A549 (cell line): Measurements from ENCODE around the gene IP6K1. TPM values are rescaled to one million over a fixed set of nuclear protein-coding genes. Genes with fewer than 3 reads are reported as not detected.

Experiments
- ATAC-seq, 2 experiments: fragments of 200-7000 bp in 1 of 2; fragments of >200 bp in 1 of 2; cut with Nextera tagmentation in 1 of 2; cut with Tn5 transposase in 1 of 2; 3 replicates each; pipeline versions ENCODE4 v1.8.0 to v1.9.1; 2018 to 2020; ENCODE audit warnings: mild to moderate bottlenecking in 1 of 2, moderate library complexity in 1 of 2
- CTCF ChIA-PET: fragments of 300-600 bp; sonication (Branson Sonifier 250); formaldehyde crosslinking; extraction: SDS; loops from one replicate; lab custom pipeline; 2021; ENCODE audit warnings: antibody characterized with exemption, inconsistent platforms; lab: Yijun Ruan, JAX
- POLR2A ChIA-PET: fragments of 350-600 bp; formaldehyde crosslinking; extraction: SDS; loops from one replicate; lab custom pipeline; 2021; ENCODE audit warnings: antibody characterized with exemption, inconsistent platforms; lab: Yijun Ruan, JAX
- DNase-seq, 2 experiments: peaks; one replicate each; pipeline versions ENCODE4 v3.0.0 to v3.0.0-alpha.2; 2011 to 2016; ENCODE audit warnings: low read depth in 1 of 2, low spot score in 1 of 2
- FAIRE-seq: peaks from 2 replicates; lab custom pipeline; 2011; peaks lifted over from hg19 to GRCh38; lab: Jason Lieb, UNC
- H3K27ac ChIP-seq, 2 experiments: fragments of >200 bp; sonication (Bioruptor Twin); formaldehyde crosslinking; 3 replicates each; pipeline ENCODE4 v1.5.1; 2016 to 2017
- H3K4me1 ChIP-seq: fragments of >200 bp; sonication (Bioruptor Twin); formaldehyde crosslinking; 3 replicates; pipeline ENCODE4 v1.6.1; 2016
- H3K4me2 ChIP-seq: fragments of >200 bp; sonication (Bioruptor Twin); formaldehyde crosslinking; 3 replicates; pipeline ENCODE4 v1.6.1; 2016
- H3K4me3 ChIP-seq: fragments of >200 bp; sonication (Bioruptor Twin); formaldehyde crosslinking; 3 replicates; pipeline ENCODE4 v1.5.1; 2016
- H3K9me3 ChIP-seq: fragments of >200 bp; sonication (Bioruptor Twin); formaldehyde crosslinking; 3 replicates; pipeline ENCODE4 v1.6.1; 2016
- CBX8 ChIP-seq: fragments of 200-600 bp; sonication (generic); IDR thresholded peaks from 2 replicates; pipeline ENCODE4 v1.6.1; 2016
- EHF ChIP-seq: fragments of 250-450 bp; sonication (Bioruptor Pico); IDR thresholded peaks from 2 replicates; pipeline ENCODE4 v1.5.0; 2020; ENCODE audit warnings: mild to moderate bottlenecking
- EP300 ChIP-seq, 2 experiments: fragments of >200 bp; sonication (Bioruptor Twin); formaldehyde crosslinking; IDR thresholded peaks; 2 replicates in 1 of 2; 3 replicates in 1 of 2; pipeline ENCODE4 v1.6.1; 2016 to 2017
- FOSL2 ChIP-seq, 2 experiments: fragments of 450-650 bp in 1 of 2; fragments of >200 bp in 1 of 2; sonication (Bioruptor Twin) in 1 of 2; formaldehyde crosslinking; IDR thresholded peaks; 2 replicates each; pipeline versions ENCODE4 v1.5.0 to v1.6.1; 2016 to 2020; ENCODE audit warnings: mild to moderate bottlenecking in 1 of 2, moderate library complexity in 1 of 2
- GATA3 ChIP-seq: IDR thresholded peaks from 2 replicates; pipeline ENCODE4 v1.6.1; 2012; ENCODE audit warnings: borderline replicate concordance
- HEYL ChIP-seq: fragments of 250-450 bp; sonication (Bioruptor Pico); IDR thresholded peaks from 2 replicates; pipeline ENCODE4 v1.8.0; 2021; ENCODE audit warnings: mild to moderate bottlenecking, moderate library complexity
- HOXB5 ChIP-seq: fragments of 250-450 bp; sonication (Bioruptor Pico); IDR thresholded peaks from 2 replicates; pipeline ENCODE4 v1.5.0; 2020; ENCODE audit warnings: mild to moderate bottlenecking, moderate library complexity
- JUNB ChIP-seq: fragments of >200 bp; sonication (Bioruptor Twin); formaldehyde crosslinking; IDR thresholded peaks from 2 replicates; pipeline ENCODE4 v1.6.1; 2016
- KDM1A ChIP-seq: fragments of 200-600 bp; sonication (generic); IDR thresholded peaks from 2 replicates; pipeline ENCODE4 v1.6.1; 2016; ENCODE audit warnings: low read depth, mild to moderate bottlenecking
- MAFK ChIP-seq: fragments of 450-650 bp; IDR thresholded peaks from 2 replicates; pipeline ENCODE4 v1.6.1; 2014; ENCODE audit not compliant: partially characterized antibody
- MYC ChIP-seq: IDR thresholded peaks from 2 replicates; pipeline ENCODE4 v1.6.1; 2012; ENCODE audit warnings: mild to moderate bottlenecking, inconsistent platforms, low read length, improper control_type of control experiment, borderline replicate concordance
- NFE2L2 ChIP-seq: fragments of 150-350 bp; conservative IDR thresholded peaks from 2 replicates; pipeline ENCODE4 v1.6.1; 2014; ENCODE audit warnings: low read length
- NPAS2 ChIP-seq: fragments of 250-450 bp; sonication (Bioruptor Pico); IDR thresholded peaks from 2 replicates; pipeline ENCODE4 v1.8.0; 2022; ENCODE audit warnings: mild to moderate bottlenecking, moderate library complexity, borderline replicate concordance
- NR3C1 ChIP-seq: fragments of >200 bp; sonication (Bioruptor Twin); formaldehyde crosslinking; IDR thresholded peaks from 3 replicates; pipeline ENCODE4 v1.6.1; 2017
- POLR2A ChIP-seq: IDR thresholded peaks from 2 replicates; pipeline ENCODE4 v1.6.1; 2012; ENCODE audit warnings: mild to moderate bottlenecking, low read length
- RARB ChIP-seq: fragments of 250-450 bp; sonication (Bioruptor Pico); IDR thresholded peaks from 2 replicates; pipeline ENCODE4 v1.8.0; 2021; ENCODE audit warnings: mild to moderate bottlenecking, moderate library complexity
- RCOR1 ChIP-seq: fragments of 150-350 bp; IDR thresholded peaks from 2 replicates; pipeline ENCODE4 v1.6.1; 2014; ENCODE audit warnings: antibody characterized with exemption, low read length, low read depth
- RNF2 ChIP-seq: fragments of 200-600 bp; sonication (generic); IDR thresholded peaks from 2 replicates; pipeline ENCODE4 v1.6.1; 2016; ENCODE audit warnings: low read depth, mild to moderate bottlenecking, antibody characterized with exemption, moderate library complexity, borderline replicate concordance
- ZFP36 ChIP-seq: fragments of 450-650 bp; IDR thresholded peaks from 2 replicates; pipeline ENCODE4 v1.6.1; 2014; ENCODE audit warnings: borderline replicate concordance; ENCODE audit not compliant: partially characterized antibody
- ZSCAN20 ChIP-seq: fragments of 250-450 bp; sonication (Bioruptor Pico); IDR thresholded peaks from 2 replicates; pipeline ENCODE4 v1.8.0; 2022; ENCODE audit warnings: mild to moderate bottlenecking, moderate library complexity
- WGBS: methylation state at CpG from one replicate; pipeline ENCODE4 v1.1.6; 2017; ENCODE audit errors: missing lambda C conversion rate; 5-methylcytosine and 5-hydroxymethylcytosine counted together
- polyA plus RNA-seq, 4 experiments: library from polyadenylated mRNA; depleted of rRNA in 3 of 4; stranded (reverse); fragments of >200 nt; fragmentation: RNase III in 1 of 4; extraction: RNeasy Plus Mini Kit Qiagen cat#74134 plus additional on column Dnase treatment in 1 of 4; gene quantifications; 2 replicates in 3 of 4; 3 replicates in 1 of 4; pipeline ENCODE4 v1.2.3, GENCODE V29; 2011 to 2017
- TF ChIP-seq, protein P1 (sequence below): fragments of 250-450 bp; sonication (Bioruptor Pico); IDR thresholded peaks from 2 replicates; pipeline ENCODE4 v1.5.0; 2021; ENCODE audit warnings: mild to moderate bottlenecking, moderate library complexity, borderline replicate concordance
- TF ChIP-seq, protein P2 (sequence below): IDR thresholded peaks from 2 replicates; pipeline ENCODE4 v1.6.1; 2012
- TF ChIP-seq, protein P3 (sequence below): fragments of 450-650 bp; IDR thresholded peaks from 2 replicates; pipeline ENCODE4 v1.6.1; 2014; ENCODE audit warnings: antibody characterized with exemption
- TF ChIP-seq, protein P4 (sequence below): fragments of 200-600 bp; sonication (generic); IDR thresholded peaks from 2 replicates; pipeline ENCODE4 v1.6.1; 2016; ENCODE audit warnings: antibody characterized with exemption, mild to moderate bottlenecking, moderate library complexity
- TF ChIP-seq, protein P5 (sequence below): fragments of 150-350 bp; IDR thresholded peaks from 2 replicates; pipeline ENCODE4 v1.6.1; 2014; ENCODE audit warnings: low read depth, mild to moderate bottlenecking, low read length

IP6K1 gene
- polyA plus RNA-seq, 2 of the 4 experiments (the other 2 are of a cell fraction): 16.2 to 22.2 TPM

DNA sequence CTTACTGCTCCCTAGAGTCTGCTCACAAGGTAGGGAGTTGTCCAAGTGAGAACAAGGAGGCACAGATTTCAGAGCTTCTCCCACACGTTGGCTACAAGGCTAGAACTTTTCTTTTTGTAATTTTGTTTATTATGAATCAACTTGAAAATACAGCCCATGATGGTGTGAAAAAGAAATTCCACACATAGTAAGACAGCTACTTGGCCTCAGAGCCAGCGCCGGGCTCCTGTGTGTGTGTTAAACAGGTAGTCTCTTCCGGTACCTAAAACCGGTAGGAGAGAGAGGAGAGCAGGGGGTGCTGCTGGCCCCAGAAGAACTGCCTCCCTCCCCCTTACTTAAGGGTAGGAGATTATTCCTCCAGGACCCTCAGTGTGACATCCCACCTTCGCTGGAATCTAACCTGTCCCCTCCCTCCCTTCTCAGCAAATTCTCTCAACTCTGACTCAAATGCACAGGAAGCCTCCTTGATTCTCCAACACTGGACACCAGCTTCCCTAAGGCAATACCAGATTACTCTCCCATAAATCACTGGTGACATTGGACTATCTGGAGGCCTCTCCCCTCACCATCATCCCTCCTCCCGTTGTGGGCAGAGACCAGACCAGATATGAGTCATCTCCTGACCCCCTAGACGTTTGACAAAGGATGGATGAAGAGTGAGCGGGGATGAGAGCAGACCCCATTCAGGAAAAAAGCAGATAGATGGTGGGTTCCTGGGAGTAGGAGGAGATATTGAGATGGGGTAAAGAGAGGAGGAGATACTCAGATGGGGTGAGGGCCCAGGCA, 4.5 kb upstream of the IP6K1 start (continued):
- TF ChIP-seq FOSL2 (IDR thresholded peaks at IDR 0.05) (no peak), FOSL2 (CRISPR knock-in tag; IDR thresholded peaks at IDR 0.05) (no peak)
- TF ChIP-seq, all 56 proteins: peak for 0

DNA sequence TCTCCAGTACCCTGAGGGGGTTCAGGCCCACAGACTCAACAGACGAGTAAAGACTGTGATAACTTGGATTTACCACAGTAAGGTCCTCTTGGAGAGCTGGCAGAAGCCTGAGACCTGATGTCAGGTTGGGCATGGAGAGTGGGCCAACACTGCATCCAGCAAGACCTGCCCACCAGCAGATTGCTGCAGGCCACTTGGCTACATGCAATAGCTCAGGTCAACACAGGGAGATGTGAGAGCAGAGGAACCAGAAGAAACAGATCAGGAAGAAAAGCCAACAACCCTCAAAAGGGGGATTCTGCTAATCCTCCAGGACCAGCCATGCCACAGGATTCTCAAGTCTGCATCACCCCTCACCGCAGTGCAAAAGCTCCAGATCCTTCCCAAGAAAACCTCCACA, 1.7 kb upstream of the IP6K1 start:
- Histone ChIP-seq H3K4me3 (no peak overlapping the region), H3K4me2 (no peak overlapping the region), H3K27ac (no peak overlapping the region), H3K9me3 (no peaks in the 10 kb centered on the region), H3K4me1 (peaks cover 11% of the 10 kb centered on the region)
- WGBS: 96% methylated on average over 2 of the region's 2 CpGs
- DNase-seq: no peak
- no peak for ATAC-seq
- ChIA-PET CTCF (interaction anchor here (0.7 to 2.0 kb wide), 3 partner anchors 11 to 51 kb away, joined by 3 to 11 read pairs (median 5); partner anchors contain the start of genes CDHR4 and INKA1), POLR2A (no interaction called here)
- FAIRE-seq: no peak
- TF ChIP-seq RNF2 (no peak), EHF (no peak), ZSCAN20 (CRISPR knock-in tag) (no peak), KDM1A (no peak), MYC (no peak), RCOR1 (no peak), POLR2A (no peak), CBX8 (no peak), JUNB (no peak), HOXB5 (CRISPR knock-in tag) (no peak), RARB (no peak), NFE2L2 (no peak), GATA3 (no peak), MAFK (no peak), NR3C1 (no peak)
- TF ChIP-seq, protein P1, sequence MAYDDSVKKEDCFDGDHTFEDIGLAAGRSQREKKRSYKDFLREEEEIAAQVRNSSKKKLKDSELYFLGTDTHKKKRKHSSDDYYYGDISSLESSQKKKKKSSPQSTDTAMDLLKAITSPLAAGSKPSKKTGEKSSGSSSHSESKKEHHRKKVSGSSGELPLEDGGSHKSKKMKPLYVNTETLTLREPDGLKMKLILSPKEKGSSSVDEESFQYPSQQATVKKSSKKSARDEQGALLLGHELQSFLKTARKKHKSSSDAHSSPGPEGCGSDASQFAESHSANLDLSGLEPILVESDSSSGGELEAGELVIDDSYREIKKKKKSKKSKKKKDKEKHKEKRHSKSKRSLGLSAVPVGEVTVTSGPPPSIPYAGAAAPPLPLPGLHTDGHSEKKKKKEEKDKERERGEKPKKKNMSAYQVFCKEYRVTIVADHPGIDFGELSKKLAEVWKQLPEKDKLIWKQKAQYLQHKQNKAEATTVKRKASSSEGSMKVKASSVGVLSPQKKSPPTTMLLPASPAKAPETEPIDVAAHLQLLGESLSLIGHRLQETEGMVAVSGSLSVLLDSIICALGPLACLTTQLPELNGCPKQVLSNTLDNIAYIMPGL (CRISPR knock-in tag): no peak
- TF ChIP-seq, protein P2, sequence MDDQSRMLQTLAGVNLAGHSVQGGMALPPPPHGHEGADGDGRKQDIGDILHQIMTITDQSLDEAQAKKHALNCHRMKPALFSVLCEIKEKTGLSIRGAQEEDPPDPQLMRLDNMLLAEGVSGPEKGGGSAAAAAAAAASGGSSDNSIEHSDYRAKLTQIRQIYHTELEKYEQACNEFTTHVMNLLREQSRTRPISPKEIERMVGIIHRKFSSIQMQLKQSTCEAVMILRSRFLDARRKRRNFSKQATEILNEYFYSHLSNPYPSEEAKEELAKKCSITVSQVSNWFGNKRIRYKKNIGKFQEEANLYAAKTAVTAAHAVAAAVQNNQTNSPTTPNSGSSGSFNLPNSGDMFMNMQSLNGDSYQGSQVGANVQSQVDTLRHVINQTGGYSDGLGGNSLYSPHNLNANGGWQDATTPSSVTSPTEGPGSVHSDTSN: no peak

DNA sequence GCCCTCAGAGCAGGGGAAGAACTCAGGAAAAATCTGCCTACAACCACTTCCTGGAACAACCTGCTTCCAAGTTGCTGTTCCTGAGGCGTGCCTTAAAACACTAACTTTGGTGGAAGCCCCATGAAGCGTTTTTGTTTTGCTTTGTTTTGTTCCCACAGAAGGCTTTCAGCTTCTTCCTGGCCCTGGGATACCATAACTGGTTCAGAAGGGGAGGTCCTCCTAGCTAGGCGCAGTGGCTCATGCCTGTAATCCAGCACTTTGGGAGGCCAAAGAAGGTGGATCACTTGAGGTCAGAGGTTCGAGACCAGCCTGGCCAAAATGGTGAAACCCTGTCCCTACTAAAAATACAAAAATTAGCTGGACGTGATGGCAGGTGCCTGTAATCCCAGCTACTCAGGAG, 1.2 kb upstream of the IP6K1 start:
- no peak for FAIRE-seq
- no peaks in the 10 kb centered on the region for H3K9me3 ChIP-seq
- TF ChIP-seq, protein P3, sequence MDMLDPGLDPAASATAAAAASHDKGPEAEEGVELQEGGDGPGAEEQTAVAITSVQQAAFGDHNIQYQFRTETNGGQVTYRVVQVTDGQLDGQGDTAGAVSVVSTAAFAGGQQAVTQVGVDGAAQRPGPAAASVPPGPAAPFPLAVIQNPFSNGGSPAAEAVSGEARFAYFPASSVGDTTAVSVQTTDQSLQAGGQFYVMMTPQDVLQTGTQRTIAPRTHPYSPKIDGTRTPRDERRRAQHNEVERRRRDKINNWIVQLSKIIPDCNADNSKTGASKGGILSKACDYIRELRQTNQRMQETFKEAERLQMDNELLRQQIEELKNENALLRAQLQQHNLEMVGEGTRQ: no peak
- TF ChIP-seq ZSCAN20 (CRISPR knock-in tag) (no peak), NPAS2 (CRISPR knock-in tag) (no peak), EP300 (IDR thresholded peaks at IDR 0.05) (no peak), HEYL (no peak), NR3C1 (no peak), ZFP36 (no peak)
- TF ChIP-seq, protein P4, sequence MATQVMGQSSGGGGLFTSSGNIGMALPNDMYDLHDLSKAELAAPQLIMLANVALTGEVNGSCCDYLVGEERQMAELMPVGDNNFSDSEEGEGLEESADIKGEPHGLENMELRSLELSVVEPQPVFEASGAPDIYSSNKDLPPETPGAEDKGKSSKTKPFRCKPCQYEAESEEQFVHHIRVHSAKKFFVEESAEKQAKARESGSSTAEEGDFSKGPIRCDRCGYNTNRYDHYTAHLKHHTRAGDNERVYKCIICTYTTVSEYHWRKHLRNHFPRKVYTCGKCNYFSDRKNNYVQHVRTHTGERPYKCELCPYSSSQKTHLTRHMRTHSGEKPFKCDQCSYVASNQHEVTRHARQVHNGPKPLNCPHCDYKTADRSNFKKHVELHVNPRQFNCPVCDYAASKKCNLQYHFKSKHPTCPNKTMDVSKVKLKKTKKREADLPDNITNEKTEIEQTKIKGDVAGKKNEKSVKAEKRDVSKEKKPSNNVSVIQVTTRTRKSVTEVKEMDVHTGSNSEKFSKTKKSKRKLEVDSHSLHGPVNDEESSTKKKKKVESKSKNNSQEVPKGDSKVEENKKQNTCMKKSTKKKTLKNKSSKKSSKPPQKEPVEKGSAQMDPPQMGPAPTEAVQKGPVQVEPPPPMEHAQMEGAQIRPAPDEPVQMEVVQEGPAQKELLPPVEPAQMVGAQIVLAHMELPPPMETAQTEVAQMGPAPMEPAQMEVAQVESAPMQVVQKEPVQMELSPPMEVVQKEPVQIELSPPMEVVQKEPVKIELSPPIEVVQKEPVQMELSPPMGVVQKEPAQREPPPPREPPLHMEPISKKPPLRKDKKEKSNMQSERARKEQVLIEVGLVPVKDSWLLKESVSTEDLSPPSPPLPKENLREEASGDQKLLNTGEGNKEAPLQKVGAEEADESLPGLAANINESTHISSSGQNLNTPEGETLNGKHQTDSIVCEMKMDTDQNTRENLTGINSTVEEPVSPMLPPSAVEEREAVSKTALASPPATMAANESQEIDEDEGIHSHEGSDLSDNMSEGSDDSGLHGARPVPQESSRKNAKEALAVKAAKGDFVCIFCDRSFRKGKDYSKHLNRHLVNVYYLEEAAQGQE: no peak
- TF ChIP-seq, protein P5, sequence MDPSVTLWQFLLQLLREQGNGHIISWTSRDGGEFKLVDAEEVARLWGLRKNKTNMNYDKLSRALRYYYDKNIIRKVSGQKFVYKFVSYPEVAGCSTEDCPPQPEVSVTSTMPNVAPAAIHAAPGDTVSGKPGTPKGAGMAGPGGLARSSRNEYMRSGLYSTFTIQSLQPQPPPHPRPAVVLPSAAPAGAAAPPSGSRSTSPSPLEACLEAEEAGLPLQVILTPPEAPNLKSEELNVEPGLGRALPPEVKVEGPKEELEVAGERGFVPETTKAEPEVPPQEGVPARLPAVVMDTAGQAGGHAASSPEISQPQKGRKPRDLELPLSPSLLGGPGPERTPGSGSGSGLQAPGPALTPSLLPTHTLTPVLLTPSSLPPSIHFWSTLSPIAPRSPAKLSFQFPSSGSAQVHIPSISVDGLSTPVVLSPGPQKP: no peak
- TF ChIP-seq, all 56 proteins: peak for 0
- ChIA-PET CTCF (interaction anchor here (1.3 to 2.0 kb wide), 2 partner anchors 16 to 52 kb away, joined by 5 to 11 read pairs; partner anchors contain the start of gene INKA1), POLR2A (no interaction called here)
- 94% methylated on average over 5 of the region's 5 CpGs for WGBS
- peak overlapping the region in 1 of 2 experiments; percentile 93; a peak in 3 of 6 replicates for H3K27ac ChIP-seq
- ATAC-seq: no peak
- H3K4me2 ChIP-seq: no peak overlapping the region
- peaks cover 11% of the 10 kb centered on the region for H3K4me1 ChIP-seq
- H3K4me3 ChIP-seq: no peak overlapping the region
- DNase-seq: no peak
